Hematopoietic multipotent progenitor cell treated with erythropoietin and hydrocortisone succinate and interleukin-3 and kit ligand, for 6 days (in vitro differentiated cells): ENCODE measurements around the gene IKZF4.
A peak's percentile ranks its signal among the peaks of the same experiment; 100 is the strongest.
"Not testable (repeated sequence)": the region's sequence is repeated elsewhere in the genome, so short reads cannot be mapped to it uniquely, and the experiment has no call there.

ENCODE experiments used
- DNase-seq: peaks from one replicate; pipeline ENCODE4 v3.0.0-alpha.2; 2015

IKZF4 gene

DNA sequence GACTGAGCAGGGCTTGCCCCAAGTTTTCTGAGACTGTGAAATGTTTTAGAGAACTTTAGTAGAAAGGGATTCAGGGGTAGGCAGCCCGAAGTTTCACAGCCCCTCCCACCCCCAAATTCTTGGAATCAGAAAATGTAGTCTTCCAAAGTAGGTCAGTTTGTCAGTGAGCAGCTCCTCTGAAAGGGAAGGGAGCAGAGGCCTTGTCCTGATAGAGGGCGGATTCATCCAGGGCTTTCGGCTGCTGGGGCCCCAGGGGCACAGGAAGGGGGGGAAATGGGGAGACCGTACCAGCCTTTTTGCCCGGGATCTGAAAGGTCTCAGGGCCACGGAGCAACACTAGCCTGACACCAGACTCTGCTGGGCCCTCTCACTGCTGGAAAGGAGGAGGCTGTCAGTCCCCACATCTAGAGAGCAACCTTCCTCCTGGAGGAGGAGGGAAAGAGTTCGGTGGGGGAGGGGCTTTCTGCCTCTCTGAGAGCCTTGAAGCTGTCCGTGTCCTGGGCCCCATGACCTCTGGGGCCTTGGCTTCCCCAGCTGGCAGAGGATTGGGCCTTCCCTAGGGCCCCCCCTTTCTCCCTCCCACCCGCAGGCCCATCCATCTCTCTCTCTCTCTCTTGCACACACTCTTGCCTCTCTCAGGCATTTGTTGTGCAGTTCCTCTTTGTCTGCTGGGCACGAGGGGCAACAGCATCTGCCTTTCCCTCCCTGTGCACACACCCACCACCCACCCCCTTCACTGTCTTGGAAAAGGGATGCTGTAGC lies at the start of gene IKZF4:
Gene IKZF4 (plus strand): TSS at position 621 of the 762 bp plus-strand sequence. CDS start 451 bp downstream, outside the sequence.
- peak; percentile 81 for DNase-seq

DNA sequence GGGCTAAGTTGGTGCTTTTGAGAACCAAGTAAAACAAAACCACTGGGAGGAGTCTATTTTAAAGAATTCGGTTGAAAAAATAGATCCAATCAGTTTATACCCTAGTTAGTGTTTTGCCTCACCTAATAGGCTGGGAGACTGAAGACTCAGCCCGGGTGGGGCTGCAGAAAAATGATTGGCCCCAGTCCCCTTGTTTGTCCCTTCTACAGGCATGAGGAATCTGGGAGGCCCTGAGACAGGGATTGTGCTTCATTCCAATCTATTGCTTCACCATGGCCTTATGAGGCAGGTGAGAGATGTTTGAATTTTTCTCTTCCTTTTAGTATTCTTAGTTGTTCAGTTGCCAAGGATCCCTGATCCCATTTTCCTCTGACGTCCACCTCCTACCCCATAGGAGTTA lies 48.8 kb upstream of the IKZF4 start:
- DNase-seq = peak; percentile 66

DNA sequence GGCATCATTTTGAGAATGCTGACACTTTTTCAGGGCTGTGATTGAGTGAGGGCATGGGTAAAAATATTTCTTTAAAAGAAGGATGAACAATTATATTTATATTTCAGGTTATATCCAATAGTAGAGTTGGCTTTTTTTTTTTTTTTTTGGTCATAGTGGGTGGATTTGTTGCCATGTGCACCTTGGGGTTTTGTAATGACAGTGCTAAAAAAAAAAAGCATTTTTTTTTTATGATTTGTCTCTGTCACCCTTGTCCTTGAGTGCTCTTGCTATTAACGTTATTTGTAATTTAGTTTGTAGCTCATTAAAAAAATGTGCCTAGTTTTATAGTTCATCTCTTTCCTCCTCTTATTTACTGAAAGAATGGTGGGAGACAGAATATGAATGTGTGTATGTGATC lies 48.4 kb upstream of the IKZF4 start:
- peak; percentile 14 for DNase-seq

DNA sequence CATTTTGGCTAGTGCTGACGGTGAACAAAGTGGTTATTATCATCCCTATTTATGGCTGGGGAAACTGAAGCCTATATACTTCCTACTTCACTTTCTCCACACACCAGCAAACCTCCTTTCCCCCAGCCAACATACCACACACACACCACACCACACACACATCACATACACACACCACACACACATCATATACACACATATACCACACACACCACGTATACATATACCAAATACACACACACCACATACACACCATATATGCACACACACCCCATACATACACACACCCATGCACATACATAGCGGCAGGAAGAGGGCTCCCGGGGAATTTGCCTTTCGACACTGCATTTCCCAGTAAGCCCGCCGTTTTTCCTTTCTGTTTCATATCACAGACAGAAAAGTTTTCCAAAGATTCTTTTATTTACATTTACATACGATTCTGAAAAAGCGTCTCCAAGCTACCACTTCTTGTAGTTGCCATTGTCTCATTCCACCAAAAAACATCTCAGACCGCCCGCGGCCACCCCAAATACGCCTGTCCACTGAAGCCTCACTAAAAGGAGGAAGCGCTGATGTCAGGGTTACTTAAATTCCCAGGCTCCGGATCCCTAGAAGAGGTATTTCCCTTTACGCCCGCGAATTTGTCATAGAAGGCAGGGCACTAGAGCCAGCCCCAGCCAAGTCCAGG lies 47.8 kb upstream of the IKZF4 start:
- peak; percentile 53 for DNase-seq

GRCh38 chr12:55973599-55974307 lies 47.1 kb upstream of the IKZF4 start, which contains the start of gene RAB5B:
RAB5B (plus strand) TSS chr12:55974078; CDS start chr12:55986961, 12,883 bp downstream.
- DNase-seq = peak; percentile 100

DNA sequence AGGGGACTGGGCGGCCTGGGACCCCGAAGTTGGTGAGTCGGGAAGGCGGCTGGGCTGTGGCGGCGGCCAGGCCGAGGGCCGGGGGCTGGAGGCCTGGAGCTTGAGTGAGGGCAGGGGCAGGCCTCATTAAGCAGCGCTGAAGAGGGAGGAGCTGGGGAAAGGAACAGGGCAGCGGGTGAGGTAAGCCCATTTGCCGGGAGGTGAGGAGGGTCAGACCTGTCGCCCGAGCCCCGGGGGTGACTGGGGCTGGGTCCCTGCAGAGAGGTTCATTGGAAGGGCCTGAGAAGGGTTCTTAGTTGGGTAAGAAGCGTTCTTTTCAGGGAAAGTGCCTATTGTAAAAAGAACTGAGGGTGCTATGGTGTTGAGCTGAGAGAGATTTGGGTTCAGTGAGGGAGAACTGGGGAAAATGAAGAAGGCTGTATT lies 46.5 kb upstream of the IKZF4 start:
- peak; percentile 72 for DNase-seq

DNA sequence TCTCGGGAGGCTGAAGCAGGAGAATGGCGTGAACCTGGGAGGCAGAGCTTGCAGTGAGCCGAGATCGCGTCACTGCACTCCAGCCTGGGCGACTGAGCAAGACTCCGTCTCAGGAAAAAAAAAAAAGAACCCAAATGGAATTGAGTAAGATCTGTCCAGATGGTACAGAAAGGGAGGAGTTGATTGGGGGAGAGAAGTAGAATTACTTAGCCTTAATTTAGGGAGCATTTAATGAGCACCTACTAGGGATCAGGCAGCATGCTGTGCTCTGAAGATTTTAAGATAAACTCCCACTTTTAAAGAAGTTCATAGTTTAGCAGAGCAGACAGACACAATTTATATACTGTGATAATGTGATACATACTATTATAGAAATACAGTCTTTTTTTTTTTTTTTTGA lies 42.5 kb upstream of the IKZF4 start:
- DNase-seq = no peak

GRCh38 chr12:55979069-55979468 lies 41.8 kb upstream of the IKZF4 start:
- no peak for DNase-seq

DNA sequence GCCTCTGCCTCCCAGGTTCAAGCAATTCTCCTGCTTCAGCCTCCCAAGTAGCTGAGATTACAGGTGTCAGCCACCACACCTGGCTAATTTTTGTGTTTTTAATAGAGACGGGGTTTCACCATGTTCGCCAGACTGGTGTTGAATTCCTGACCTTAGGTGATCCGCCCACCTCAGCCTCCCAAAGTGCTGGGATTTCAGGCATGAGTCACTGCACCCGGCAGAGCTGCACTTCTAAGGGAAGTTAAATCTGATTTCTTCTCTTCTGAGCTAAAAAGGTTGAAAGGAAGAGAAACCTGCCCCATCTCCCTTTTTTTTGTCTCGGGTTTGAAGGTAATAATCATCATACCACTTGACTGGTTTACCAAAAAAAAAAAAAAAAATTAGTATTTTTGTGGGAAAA lies 39.0 kb upstream of the IKZF4 start:
- not testable (repeated sequence) for DNase-seq

DNA sequence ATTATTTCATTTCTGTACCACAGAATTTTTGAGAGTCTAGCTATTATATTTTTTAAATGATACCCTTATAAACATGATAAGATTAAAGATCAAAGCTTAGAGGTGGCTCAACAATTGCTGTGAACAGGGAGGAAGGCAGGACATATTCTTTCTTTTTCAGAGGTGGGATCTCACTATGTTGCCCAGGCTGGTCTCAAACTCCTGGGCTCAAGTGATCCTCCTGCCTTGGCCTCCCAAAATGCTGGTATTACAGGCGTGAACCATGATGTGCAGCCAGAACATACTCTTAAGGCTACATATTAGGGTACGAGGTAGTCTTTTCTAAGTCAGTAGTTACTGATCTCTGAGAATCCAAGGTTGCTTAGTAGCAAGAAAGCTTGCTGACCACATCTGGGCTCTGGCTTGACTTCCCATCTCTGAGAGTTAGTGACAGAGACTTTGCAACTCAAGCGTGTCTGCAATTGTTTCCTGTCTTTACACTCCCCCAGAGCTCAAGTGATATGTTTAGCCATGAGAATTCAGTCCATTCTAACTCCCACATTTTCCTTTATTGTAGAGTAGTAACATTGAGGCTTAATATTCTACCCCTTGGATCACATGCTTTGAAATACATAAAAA lies 38.4 kb upstream of the IKZF4 start:
- DNase-seq = peak; percentile 46

- peak; percentile 59 for DNase-seq
These were observed 37.5 kb upstream of the IKZF4 start for GRCh38 chr12:55983232-55983842.

- DNase-seq = no peak
These were observed 36.0 kb upstream of the IKZF4 start for GRCh38 chr12:55984861-55985260.

DNA sequence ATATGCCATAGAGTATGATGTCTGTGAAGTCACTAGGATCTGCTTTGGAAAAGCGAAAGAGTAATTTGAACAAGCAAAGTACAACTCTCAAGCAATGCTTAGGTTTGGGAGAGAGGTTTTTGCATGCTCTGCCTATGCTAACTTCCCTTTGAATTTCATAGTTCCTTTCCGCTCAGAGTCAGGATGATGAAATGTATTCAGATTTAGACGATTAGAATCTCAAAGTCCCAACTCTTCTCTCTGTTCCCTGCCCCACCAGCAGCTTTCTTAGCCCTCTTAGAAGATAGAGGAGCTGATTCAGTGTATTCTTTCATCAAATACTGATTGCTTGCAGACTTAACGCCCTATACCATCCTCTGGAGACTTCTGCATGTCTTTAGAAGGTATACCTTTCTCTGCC lies 35.5 kb upstream of the IKZF4 start:
- no peak for DNase-seq

DNA sequence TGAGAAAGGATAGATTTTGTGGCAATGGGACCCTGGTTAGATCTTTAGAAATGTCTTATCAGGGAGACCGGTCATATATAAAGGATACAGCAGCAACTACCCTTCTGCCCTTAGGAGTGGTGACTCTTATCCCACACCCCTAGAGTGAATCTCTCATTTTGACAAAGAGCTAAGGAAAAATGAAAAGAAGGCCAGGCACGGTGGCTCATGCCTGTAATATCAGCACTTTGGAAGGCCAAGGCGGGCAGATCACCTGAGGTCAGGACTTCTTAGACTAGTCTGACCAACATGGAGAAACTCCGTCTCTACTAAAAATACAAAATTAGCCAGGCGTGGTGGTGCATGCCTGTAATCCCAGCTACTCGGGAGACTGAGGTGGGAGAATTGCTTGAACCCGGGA lies 34.9 kb upstream of the IKZF4 start:
- DNase-seq = not testable (repeated sequence)

DNA sequence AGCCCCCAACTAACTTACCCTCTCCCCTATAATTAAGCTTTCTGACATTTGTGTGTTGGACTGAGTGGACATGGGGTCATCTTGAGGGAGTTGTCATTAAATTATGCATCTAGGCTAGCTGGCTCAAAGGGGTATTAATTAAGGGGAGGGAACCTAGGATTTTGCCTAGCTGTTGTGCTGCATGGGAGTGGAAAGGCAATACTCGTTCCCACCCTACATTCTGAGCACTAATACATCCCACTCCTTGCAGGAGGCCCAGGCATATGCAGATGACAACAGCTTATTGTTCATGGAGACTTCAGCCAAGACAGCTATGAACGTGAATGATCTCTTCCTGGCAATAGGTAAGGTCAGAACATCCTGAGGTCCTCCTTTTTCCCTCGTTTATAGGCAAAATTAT lies 29.7 kb upstream of the IKZF4 start:
- DNase-seq = no peak

GRCh38 chr12:55993230-55993853 lies 27.5 kb upstream of the IKZF4 start:
- no peak for DNase-seq

GRCh38 chr12:55995366-55995765 lies 25.5 kb upstream of the IKZF4 start:
- no peak for DNase-seq

DNA sequence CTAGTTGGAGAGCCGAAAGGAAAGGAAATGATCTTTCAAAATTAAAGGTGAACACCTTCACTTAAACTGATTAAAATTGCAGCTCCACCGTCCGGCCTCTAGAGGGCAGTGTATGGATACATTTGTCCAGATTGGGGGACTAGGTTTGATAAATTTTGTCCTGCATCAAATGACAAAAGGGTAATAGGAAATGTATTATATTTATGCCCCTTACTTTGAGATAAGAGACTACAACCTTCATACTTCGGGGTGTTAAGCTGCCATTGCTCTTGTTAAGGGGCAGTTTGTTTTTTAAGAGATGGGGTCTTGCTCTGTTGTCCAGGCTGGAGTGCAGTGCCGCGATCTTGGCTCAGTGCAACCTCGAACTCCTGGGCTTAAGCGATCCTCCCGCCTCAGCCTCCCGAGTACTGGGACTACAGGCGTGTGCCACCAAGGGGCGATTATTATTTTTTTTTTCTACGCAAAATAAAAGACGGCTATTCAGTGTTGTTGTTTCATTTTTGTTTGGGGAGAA lies 24.6 kb upstream of the IKZF4 start:
- DNase-seq = peak; percentile 90

- DNase-seq = peak; percentile 98
These were observed 23.9 kb upstream of the IKZF4 start, which contains the start of gene SUOX for GRCh38 chr12:55996715-55997534. SUOX (plus strand) TSS chr12:55997276; CDS start chr12:56002222, 4,946 bp downstream.

GRCh38 chr12:55997535-55997859 lies 23.3 kb upstream of the IKZF4 start:
- no peak for DNase-seq

DNA sequence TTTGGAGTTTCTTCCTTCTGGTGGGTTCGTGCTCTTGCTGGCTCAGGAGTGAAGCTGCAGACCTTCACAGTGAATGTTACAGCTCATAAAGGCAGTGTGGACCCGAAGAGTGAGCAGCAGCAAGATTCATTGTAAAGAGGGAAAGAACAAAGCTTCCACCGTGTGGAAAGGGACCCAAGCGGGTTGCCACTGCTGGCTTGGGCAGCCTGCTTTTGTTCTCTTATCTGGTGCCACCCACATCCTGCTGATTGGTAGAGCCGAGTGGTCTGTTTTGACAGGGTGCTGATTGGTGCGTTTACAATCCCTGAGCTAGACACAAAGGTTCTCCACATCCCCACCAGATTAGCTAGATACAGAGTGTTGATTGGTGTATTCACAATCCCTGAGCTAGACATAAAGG lies 21.3 kb upstream of the IKZF4 start:
- peak; percentile 41 for DNase-seq
